ENCODE data around the gene MEGF9.

Gene MEGF9

DNA sequence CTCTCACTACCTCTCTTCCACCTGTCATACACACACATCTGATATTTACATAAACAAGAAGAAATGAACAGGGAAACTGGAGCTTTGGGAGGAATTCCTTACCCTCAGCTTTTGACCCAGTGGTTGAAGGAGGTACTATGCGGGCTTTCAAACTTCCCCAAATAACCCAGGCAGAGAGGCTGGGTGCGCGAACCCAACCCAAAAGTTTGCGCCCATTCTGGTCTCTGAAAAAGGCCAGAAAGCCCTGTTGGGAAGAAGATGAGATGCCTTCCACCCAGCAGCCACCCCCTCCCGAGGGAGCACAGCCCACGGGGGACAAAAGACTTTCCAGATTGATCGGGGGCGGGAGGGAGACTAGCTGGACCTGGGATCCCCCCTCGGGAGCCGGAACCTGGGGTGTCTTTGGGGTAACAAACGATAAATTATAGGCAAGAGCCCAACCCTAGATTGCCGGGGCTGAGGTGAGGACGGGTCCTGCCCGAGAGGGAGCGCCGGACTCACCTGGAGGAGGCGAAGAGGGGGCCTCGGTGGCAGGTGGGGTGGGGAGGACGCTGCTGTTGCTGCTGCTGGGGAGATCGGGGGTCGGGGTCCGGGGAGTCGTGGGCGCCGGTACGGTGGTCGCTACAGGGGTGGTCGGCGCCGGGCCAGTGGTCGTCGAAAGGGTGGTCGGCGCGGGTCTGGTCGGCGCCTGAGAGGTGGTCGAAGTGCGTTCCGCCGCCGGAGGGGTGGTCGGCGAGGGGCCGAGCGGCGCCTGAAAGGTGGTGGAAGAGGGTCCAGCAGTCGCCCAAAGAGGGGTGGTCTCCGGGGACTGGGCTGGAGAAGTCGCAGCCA is 798 bp downstream of the MEGF9 start:
- Histone ChIP-seq H4K91ac (ENCODE audit: low read depth, low read length) (peak overlapping the region; percentile 34), H3K4me3 (ENCODE audit: low read depth, low read length) (peak overlapping the region; percentile 90), H3K18ac (ENCODE audit: low read length) (peak overlapping the region; percentile 84), H4K8ac (ENCODE audit: low read depth, low read length) (peak overlapping the region; percentile 1), H3K36me3 (ENCODE audit: control insufficient read depth in 1 of 2, insufficient read depth in 2 of 2, low read length in 2 of 2) (no peaks in the 10 kb centered on the region), H3K79me2 (ENCODE audit: control insufficient read depth, insufficient read depth, low read length, poor library complexity) (peaks cover 5% of the 10 kb centered on the region), H4K12ac (ENCODE audit: low read depth, low read length) (no peak overlapping the region), H3K9ac (ENCODE audit: low read length) (peak overlapping the region; percentile 60), H2AK5ac (ENCODE audit: low read length) (no peak overlapping the region), H3K4me1 (ENCODE audit: control insufficient read depth in 1 of 2, insufficient read depth in 2 of 2, low read length in 2 of 2) (peaks cover 6% of the 10 kb centered on the region in 2 experiments), H3K27ac (ENCODE audit: low read depth, low read length) (no peak overlapping the region), H3K9me3 (ENCODE audit: insufficient read depth, low read depth, low read length) (no peaks in the 10 kb centered on the region), H3K79me1 (ENCODE audit: low read length) (peaks cover 7% of the 10 kb centered on the region), H3K4ac (ENCODE audit: low read depth, low read length) (peak overlapping the region; percentile 6), H2BK12ac (ENCODE audit: low read length) (no peak overlapping the region), H3K23ac (ENCODE audit: low read length) (no peak overlapping the region), H3K27me3 (ENCODE audit: insufficient read depth, low read length) (peaks cover 10% of the 10 kb centered on the region), H2BK5ac (ENCODE audit: low read depth, low read length, poor library complexity) (no peak overlapping the region), H3K4me2 (ENCODE audit: low read length) (peak overlapping the region; percentile 98), H3K14ac (ENCODE audit: low read length) (peak overlapping the region; percentile 72), H2BK120ac (ENCODE audit: insufficient read depth, low read length, poor library complexity) (no peak overlapping the region), H2AFZ (ENCODE audit: insufficient read depth, low read length, poor library complexity) (peak overlapping the region; percentile 19)
- no CpG with 5 or more reads among the region's 50 CpGs for WGBS (ENCODE audit: extremely low coverage, insufficient coverage, insufficient read length)
- DNase-seq, result peak; percentile 43 to 75

DNA sequence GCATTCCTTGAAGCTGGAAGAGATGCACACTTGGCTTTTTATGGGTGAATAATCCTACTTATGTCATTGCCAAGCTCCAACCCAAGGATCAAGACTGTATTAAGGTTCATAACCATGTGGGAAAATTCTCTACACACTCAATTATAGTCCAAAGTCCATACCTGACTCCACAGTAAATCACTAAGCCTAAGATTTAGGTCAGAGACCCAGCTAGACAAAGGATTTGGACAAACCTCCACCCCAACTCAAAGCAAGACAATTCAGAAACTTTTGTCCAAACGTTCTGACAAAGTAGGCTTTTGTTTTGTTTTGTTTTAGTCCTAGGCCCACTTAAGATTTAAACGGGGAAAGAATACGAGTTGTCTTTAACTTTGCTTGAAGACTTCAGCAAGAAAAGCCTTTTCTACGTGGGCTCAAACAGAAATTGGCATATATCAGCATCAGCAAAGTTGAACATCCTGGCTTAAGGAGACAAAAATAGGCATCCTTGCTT is 1.7 kb downstream of the MEGF9 start:
- no peak for DNase-seq
- no peak overlapping the region for H3K18ac ChIP-seq (ENCODE audit: low read length)
- peaks cover 6% of the 10 kb centered on the region in 2 experiments for H3K4me1 ChIP-seq (ENCODE audit: control insufficient read depth in 1 of 2, insufficient read depth in 2 of 2, low read length in 2 of 2)
- no peak overlapping the region for H4K91ac ChIP-seq (ENCODE audit: low read depth, low read length)
- no peak overlapping the region for H3K27ac ChIP-seq (ENCODE audit: low read depth, low read length)
- H3K14ac ChIP-seq (ENCODE audit: low read length), result no peak overlapping the region
- H3K9ac ChIP-seq (ENCODE audit: low read length), result no peak overlapping the region
- H4K8ac ChIP-seq (ENCODE audit: low read depth, low read length), result no peak overlapping the region
- WGBS (ENCODE audit: extremely low coverage, insufficient coverage, insufficient read length), result no CpG with 5 or more reads among the region's 4 CpGs
- no peaks in the 10 kb centered on the region for H3K9me3 ChIP-seq (ENCODE audit: insufficient read depth, low read depth, low read length)
- H2AFZ ChIP-seq (ENCODE audit: insufficient read depth, low read length, poor library complexity), result no peak overlapping the region
- H3K4me3 ChIP-seq (ENCODE audit: low read depth, low read length), result no peak overlapping the region
- H3K79me1 ChIP-seq (ENCODE audit: low read length), result peaks cover 7% of the 10 kb centered on the region
- no peak overlapping the region for H3K4ac ChIP-seq (ENCODE audit: low read depth, low read length)
- H3K23ac ChIP-seq (ENCODE audit: low read length), result no peak overlapping the region
- peaks cover 5% of the 10 kb centered on the region for H3K79me2 ChIP-seq (ENCODE audit: control insufficient read depth, insufficient read depth, low read length, poor library complexity)
- no peak overlapping the region for H2BK120ac ChIP-seq (ENCODE audit: insufficient read depth, low read length, poor library complexity)
- H4K12ac ChIP-seq (ENCODE audit: low read depth, low read length), result no peak overlapping the region
- H3K4me2 ChIP-seq (ENCODE audit: low read length), result no peak overlapping the region
- H2BK12ac ChIP-seq (ENCODE audit: low read length), result no peak overlapping the region
- H3K27me3 ChIP-seq (ENCODE audit: insufficient read depth, low read length), result peaks cover 10% of the 10 kb centered on the region
- no peaks in the 10 kb centered on the region for H3K36me3 ChIP-seq (ENCODE audit: control insufficient read depth in 1 of 2, insufficient read depth in 2 of 2, low read length in 2 of 2)
- H2AK5ac ChIP-seq (ENCODE audit: low read length), result no peak overlapping the region
- no peak overlapping the region for H2BK5ac ChIP-seq (ENCODE audit: low read depth, low read length, poor library complexity)

GRCh38 chr9:120711841-120712538 is 2.3 kb downstream of the MEGF9 start:
- H3K18ac ChIP-seq (ENCODE audit: low read length), result no peak overlapping the region
- peaks cover 7% of the 10 kb centered on the region for H3K79me1 ChIP-seq (ENCODE audit: low read length)
- H3K14ac ChIP-seq (ENCODE audit: low read length), result no peak overlapping the region
- H2BK12ac ChIP-seq (ENCODE audit: low read length), result no peak overlapping the region
- no peak overlapping the region for H2BK120ac ChIP-seq (ENCODE audit: insufficient read depth, low read length, poor library complexity)
- H4K8ac ChIP-seq (ENCODE audit: low read depth, low read length), result no peak overlapping the region
- DNase-seq, result peak; percentile 34 to 72
- no peak overlapping the region for H2BK5ac ChIP-seq (ENCODE audit: low read depth, low read length, poor library complexity)
- peaks cover 6% of the 10 kb centered on the region in 2 experiments for H3K4me1 ChIP-seq (ENCODE audit: control insufficient read depth in 1 of 2, insufficient read depth in 2 of 2, low read length in 2 of 2)
- H4K91ac ChIP-seq (ENCODE audit: low read depth, low read length), result no peak overlapping the region
- H3K27ac ChIP-seq (ENCODE audit: low read depth, low read length), result no peak overlapping the region
- no CpG with 5 or more reads among the region's 5 CpGs for WGBS (ENCODE audit: extremely low coverage, insufficient coverage, insufficient read length)
- no peak overlapping the region for H3K4me2 ChIP-seq (ENCODE audit: low read length)
- H3K4me3 ChIP-seq (ENCODE audit: low read depth, low read length), result no peak overlapping the region
- peaks cover 5% of the 10 kb centered on the region for H3K79me2 ChIP-seq (ENCODE audit: control insufficient read depth, insufficient read depth, low read length, poor library complexity)
- H3K23ac ChIP-seq (ENCODE audit: low read length), result no peak overlapping the region
- H3K9ac ChIP-seq (ENCODE audit: low read length), result no peak overlapping the region
- no peaks in the 10 kb centered on the region for H3K9me3 ChIP-seq (ENCODE audit: insufficient read depth, low read depth, low read length)
- no peak overlapping the region for H2AFZ ChIP-seq (ENCODE audit: insufficient read depth, low read length, poor library complexity)
- H3K27me3 ChIP-seq (ENCODE audit: insufficient read depth, low read length), result peaks cover 10% of the 10 kb centered on the region
- no peak overlapping the region for H4K12ac ChIP-seq (ENCODE audit: low read depth, low read length)
- H3K36me3 ChIP-seq (ENCODE audit: control insufficient read depth in 1 of 2, insufficient read depth in 2 of 2, low read length in 2 of 2), result no peaks in the 10 kb centered on the region
- H3K4ac ChIP-seq (ENCODE audit: low read depth, low read length), result no peak overlapping the region
- no peak overlapping the region for H2AK5ac ChIP-seq (ENCODE audit: low read length)

- no peak for DNase-seq
- Histone ChIP-seq H3K23ac (ENCODE audit: low read length) (no peak overlapping the region), H3K27ac (ENCODE audit: low read depth, low read length) (no peak overlapping the region), H2BK5ac (ENCODE audit: low read depth, low read length, poor library complexity) (no peak overlapping the region), H2AK5ac (ENCODE audit: low read length) (no peak overlapping the region), H3K4me1 (ENCODE audit: control insufficient read depth in 1 of 2, insufficient read depth in 2 of 2, low read length in 2 of 2) (peaks cover 6% of the 10 kb centered on the region in 2 experiments), H4K8ac (ENCODE audit: low read depth, low read length) (no peak overlapping the region), H3K9ac (ENCODE audit: low read length) (no peak overlapping the region), H3K9me3 (ENCODE audit: insufficient read depth, low read depth, low read length) (no peaks in the 10 kb centered on the region), H4K12ac (ENCODE audit: low read depth, low read length) (no peak overlapping the region), H2BK120ac (ENCODE audit: insufficient read depth, low read length, poor library complexity) (no peak overlapping the region), H3K79me1 (ENCODE audit: low read length) (peaks cover 7% of the 10 kb centered on the region), H3K14ac (ENCODE audit: low read length) (no peak overlapping the region), H3K4me2 (ENCODE audit: low read length) (no peak overlapping the region), H3K27me3 (ENCODE audit: insufficient read depth, low read length) (peaks cover 10% of the 10 kb centered on the region), H3K79me2 (ENCODE audit: control insufficient read depth, insufficient read depth, low read length, poor library complexity) (peaks cover 5% of the 10 kb centered on the region), H3K4me3 (ENCODE audit: low read depth, low read length) (no peak overlapping the region), H2BK12ac (ENCODE audit: low read length) (no peak overlapping the region), H4K91ac (ENCODE audit: low read depth, low read length) (no peak overlapping the region), H3K18ac (ENCODE audit: low read length) (no peak overlapping the region), H3K36me3 (ENCODE audit: control insufficient read depth in 1 of 2, insufficient read depth in 2 of 2, low read length in 2 of 2) (no peaks in the 10 kb centered on the region), H3K4ac (ENCODE audit: low read depth, low read length) (no peak overlapping the region), H2AFZ (ENCODE audit: insufficient read depth, low read length, poor library complexity) (no peak overlapping the region)
These were observed 2.9 kb downstream of the MEGF9 start for GRCh38 chr9:120711354-120711753.

All from trophoblast cell (in vitro differentiated cells and primary cell).